ENCODE results near the gene SLC34A1.
"Not testable (repeated sequence)": the region's sequence is repeated elsewhere in the genome, so short reads cannot be mapped to it uniquely, and the experiment has no call there.

The SLC34A1 gene

GRCh38 chr5:177372910-177373309 lies 11.3 kb upstream of the SLC34A1 start:
- peaks cover 0 to 8% (median 0%) of the 10 kb centered on the region in 3 experiments for H3K27me3 ChIP-seq (ENCODE audit: control insufficient read depth in 3 of 3, insufficient read depth in 3 of 3, low read depth in 1 of 3, low read length in 3 of 3)

GRCh38 chr5:177373806-177374205 lies 10.4 kb upstream of the SLC34A1 start:
- Histone ChIP-seq H3K9ac (ENCODE audit: low read depth, low read length, poor library complexity) (peak overlapping the region; percentile 34), H3K14ac (ENCODE audit: low read length) (no peak overlapping the region), H3K4me2 (ENCODE audit: insufficient read depth, low read length, poor library complexity, severe bottlenecking) (no peak overlapping the region), H3K18ac (ENCODE audit: low read length) (peak overlapping the region; percentile 27), H3K27me3 (ENCODE audit: control insufficient read depth in 3 of 3, insufficient read depth in 3 of 3, low read depth in 1 of 3, low read length in 3 of 3) (no peaks in the 10 kb centered on the region), H2AFZ (ENCODE audit: low read length) (no peak overlapping the region), H4K91ac (ENCODE audit: low read depth, low read length, poor library complexity) (no peak overlapping the region), H3K27ac (replicated peaks; ENCODE audit: low read length) (no peak overlapping the region), H2BK120ac (ENCODE audit: low read depth, low read length) (no peak overlapping the region), H3K23ac (ENCODE audit: low read depth, low read length, poor library complexity) (peak overlapping the region; percentile 27), H3K4ac (ENCODE audit: low read length) (no peak overlapping the region), H3K36me3 (replicated peaks in 1 of 2; ENCODE audit: control insufficient read depth in 2 of 2, insufficient read depth in 2 of 2, low read length in 2 of 2) (peaks cover 2 to 7% of the 10 kb centered on the region in 2 donors), H2BK12ac (ENCODE audit: low read length) (no peak overlapping the region), H3K4me1 (ENCODE audit: control insufficient read depth in 2 of 2, insufficient read depth in 1 of 2, low read depth in 1 of 2, low read length in 2 of 2) (peaks cover 2 to 6% of the 10 kb centered on the region in 2 donors), H3K79me1 (ENCODE audit: low read depth, low read length) (no peaks in the 10 kb centered on the region), H3K9me3 (replicated peaks in 1 of 2; ENCODE audit: control insufficient read depth in 2 of 2, insufficient read depth in 1 of 2, low read depth in 1 of 2, low read length in 2 of 2) (no peaks in the 10 kb centered on the region), H2BK5ac (ENCODE audit: low read length) (no peak overlapping the region), H3K4me3 (ENCODE audit: low read length in 2 of 2) (no peak overlapping the region), H2BK15ac (ENCODE audit: low read length) (no peak overlapping the region), H2AK5ac (ENCODE audit: low read depth, low read length) (peak overlapping the region; percentile 20), H4K8ac (ENCODE audit: low read depth, low read length) (no peak overlapping the region)
- no CpG with 5 or more reads among the region's 6 CpGs for WGBS, 2 donors (ENCODE audit: extremely low coverage in 2 of 2, insufficient read length in 2 of 2, insufficient replicate concordance in 1 of 2)
- DNase-seq (ENCODE audit: low spot score), result no peak

More at GRCh38 chr5:177372910-177373309, 11.3 kb upstream of the SLC34A1 start:
- Histone ChIP-seq H4K91ac (ENCODE audit: low read depth, low read length, poor library complexity) (no peak overlapping the region), H2AFZ (ENCODE audit: low read length) (no peak overlapping the region), H3K4ac (ENCODE audit: low read length) (no peak overlapping the region), H4K8ac (ENCODE audit: low read depth, low read length) (no peak overlapping the region), H3K4me3 (ENCODE audit: low read length in 2 of 2) (no peak overlapping the region), H2BK12ac (ENCODE audit: low read length) (no peak overlapping the region), H2BK15ac (ENCODE audit: low read length) (no peak overlapping the region), H3K9me3 (replicated peaks in 1 of 2; ENCODE audit: control insufficient read depth in 2 of 2, insufficient read depth in 1 of 2, low read depth in 1 of 2, low read length in 2 of 2) (peaks cover 0 to 2% of the 10 kb centered on the region in 2 donors), H3K14ac (ENCODE audit: low read length) (no peak overlapping the region), H3K23ac (ENCODE audit: low read depth, low read length, poor library complexity) (no peak overlapping the region), H2AK5ac (ENCODE audit: low read depth, low read length) (no peak overlapping the region), H3K79me1 (ENCODE audit: low read depth, low read length) (no peaks in the 10 kb centered on the region), H3K9ac (ENCODE audit: low read depth, low read length, poor library complexity) (peak overlapping the region; percentile 14), H3K4me2 (ENCODE audit: insufficient read depth, low read length, poor library complexity, severe bottlenecking) (no peak overlapping the region), H2BK120ac (ENCODE audit: low read depth, low read length) (no peak overlapping the region), H2BK5ac (ENCODE audit: low read length) (no peak overlapping the region), H3K18ac (ENCODE audit: low read length) (no peak overlapping the region), H3K36me3 (replicated peaks in 1 of 2; ENCODE audit: control insufficient read depth in 2 of 2, insufficient read depth in 2 of 2, low read length in 2 of 2) (peaks cover 2 to 7% of the 10 kb centered on the region in 2 donors), H3K4me1 (ENCODE audit: control insufficient read depth in 2 of 2, insufficient read depth in 1 of 2, low read depth in 1 of 2, low read length in 2 of 2) (peaks cover 2 to 6% of the 10 kb centered on the region in 2 donors), H3K27ac (replicated peaks; ENCODE audit: low read length) (no peak overlapping the region)
- DNase-seq (ENCODE audit: low spot score), result no peak
- WGBS, 2 donors (ENCODE audit: extremely low coverage in 2 of 2, insufficient read length in 2 of 2, insufficient replicate concordance in 1 of 2), result no CpG with 5 or more reads among the region's 6 CpGs

GRCh38 chr5:177374211-177374610 lies 10.0 kb upstream of the SLC34A1 start:
- Histone ChIP-seq H4K91ac (ENCODE audit: low read depth, low read length, poor library complexity) (no peak overlapping the region), H3K4me3 (ENCODE audit: low read length in 2 of 2) (no peak overlapping the region), H3K23ac (ENCODE audit: low read depth, low read length, poor library complexity) (no peak overlapping the region), H3K27ac (replicated peaks; ENCODE audit: low read length) (no peak overlapping the region), H3K18ac (ENCODE audit: low read length) (no peak overlapping the region), H3K4me2 (ENCODE audit: insufficient read depth, low read length, poor library complexity, severe bottlenecking) (no peak overlapping the region), H3K4me1 (ENCODE audit: control insufficient read depth in 2 of 2, insufficient read depth in 1 of 2, low read depth in 1 of 2, low read length in 2 of 2) (peaks cover 2 to 6% of the 10 kb centered on the region in 2 donors), H2BK120ac (ENCODE audit: low read depth, low read length) (no peak overlapping the region), H2BK12ac (ENCODE audit: low read length) (no peak overlapping the region), H3K14ac (ENCODE audit: low read length) (no peak overlapping the region), H3K79me1 (ENCODE audit: low read depth, low read length) (no peaks in the 10 kb centered on the region), H2AK5ac (ENCODE audit: low read depth, low read length) (no peak overlapping the region), H3K9me3 (replicated peaks in 1 of 2; ENCODE audit: control insufficient read depth in 2 of 2, insufficient read depth in 1 of 2, low read depth in 1 of 2, low read length in 2 of 2) (no peaks in the 10 kb centered on the region), H3K9ac (ENCODE audit: low read depth, low read length, poor library complexity) (no peak overlapping the region), H2BK15ac (ENCODE audit: low read length) (no peak overlapping the region), H2AFZ (ENCODE audit: low read length) (no peak overlapping the region), H4K8ac (ENCODE audit: low read depth, low read length) (no peak overlapping the region), H2BK5ac (ENCODE audit: low read length) (no peak overlapping the region), H3K4ac (ENCODE audit: low read length) (no peak overlapping the region), H3K27me3 (ENCODE audit: control insufficient read depth in 3 of 3, insufficient read depth in 3 of 3, low read depth in 1 of 3, low read length in 3 of 3) (no peaks in the 10 kb centered on the region), H3K36me3 (replicated peaks in 1 of 2; ENCODE audit: control insufficient read depth in 2 of 2, insufficient read depth in 2 of 2, low read length in 2 of 2) (peaks cover 2 to 7% of the 10 kb centered on the region in 2 donors)
- DNase-seq (ENCODE audit: low spot score), result no peak
- WGBS, 2 donors (ENCODE audit: extremely low coverage in 2 of 2, insufficient read length in 2 of 2, insufficient replicate concordance in 1 of 2), result no CpG with 5 or more reads among the region's 5 CpGs

- no CpG with 5 or more reads among the region's 5 CpGs for WGBS, 2 donors (ENCODE audit: extremely low coverage in 2 of 2, insufficient read length in 2 of 2, insufficient replicate concordance in 1 of 2)
- not testable (repeated sequence) for H4K91ac ChIP-seq (ENCODE audit: low read depth, low read length, poor library complexity)
Observed at GRCh38 chr5:177375516-177375915, 8.7 kb upstream of the SLC34A1 start.

More at GRCh38 chr5:177375516-177375915, 8.7 kb upstream of the SLC34A1 start:
- not testable (repeated sequence) for H2BK15ac ChIP-seq (ENCODE audit: low read length); H3K27me3 ChIP-seq (ENCODE audit: control insufficient read depth in 3 of 3, insufficient read depth in 3 of 3, low read depth in 1 of 3, low read length in 3 of 3); H3K36me3 ChIP-seq (replicated peaks in 1 of 2; ENCODE audit: control insufficient read depth in 2 of 2, insufficient read depth in 2 of 2, low read length in 2 of 2); H3K14ac ChIP-seq (ENCODE audit: low read length); H4K8ac ChIP-seq (ENCODE audit: low read depth, low read length); H2AK5ac ChIP-seq (ENCODE audit: low read depth, low read length); H3K4ac ChIP-seq (ENCODE audit: low read length); DNase-seq (ENCODE audit: low spot score); H3K79me1 ChIP-seq (ENCODE audit: low read depth, low read length); H3K23ac ChIP-seq (ENCODE audit: low read depth, low read length, poor library complexity); H3K4me1 ChIP-seq (ENCODE audit: control insufficient read depth in 2 of 2, insufficient read depth in 1 of 2, low read depth in 1 of 2, low read length in 2 of 2); H3K9ac ChIP-seq (ENCODE audit: low read depth, low read length, poor library complexity); H3K18ac ChIP-seq (ENCODE audit: low read length); H2BK120ac ChIP-seq (ENCODE audit: low read depth, low read length); H3K27ac ChIP-seq (replicated peaks; ENCODE audit: low read length); H2AFZ ChIP-seq (ENCODE audit: low read length); H3K4me2 ChIP-seq (ENCODE audit: insufficient read depth, low read length, poor library complexity, severe bottlenecking); H2BK12ac ChIP-seq (ENCODE audit: low read length); H3K9me3 ChIP-seq (replicated peaks in 1 of 2; ENCODE audit: control insufficient read depth in 2 of 2, insufficient read depth in 1 of 2, low read depth in 1 of 2, low read length in 2 of 2); H3K4me3 ChIP-seq (ENCODE audit: low read length in 2 of 2); H2BK5ac ChIP-seq (ENCODE audit: low read length)

Data from neuronal stem cell (in vitro differentiated cells).